Esophagus muscularis mucosa (tissue), 4 donors: Measurements from ENCODE around the gene HDX.

Source experiments
- CTCF ChIP-seq, 3 experiments: fragments of 200-600 bp in 2 of 3; fragments of 450-650 bp in 1 of 3; sonication (generic) in 2 of 3; IDR thresholded peaks; one replicate each; pipeline ENCODE4 v1.5.1; 2017 to 2019; ENCODE audit warnings: antibody characterized with exemption in 3 of 3, mild to moderate bottlenecking in 2 of 3, moderate library complexity in 1 of 3
- EP300 ChIP-seq: sonication (generic); formaldehyde crosslinking; IDR thresholded peaks from one replicate; pipeline ENCODE4 v1.6.1; 2017; ENCODE audit warnings: antibody characterized with exemption
- POLR2A ChIP-seq: fragments of 450-650 bp; IDR thresholded peaks from one replicate; pipeline ENCODE4 v1.6.1; 2017; ENCODE audit warnings: antibody characterized with exemption, moderate library complexity, mild to moderate bottlenecking, low read depth
- POLR2AphosphoS5 ChIP-seq, 2 donors: sonication (generic); formaldehyde crosslinking; IDR thresholded peaks; one replicate each; pipeline ENCODE4 v1.6.1; 2017; ENCODE audit warnings: antibody characterized with exemption in 2 of 2

- TF ChIP-seq POLR2AphosphoS5 (IDR thresholded peaks at IDR 0.05): no peak
- no peak for TF ChIP-seq POLR2A
- no peak for TF ChIP-seq CTCF (IDR thresholded peaks at IDR 0.05)
- TF ChIP-seq EP300: no peak
Observed at GRCh38 chrX:84318661-84319060, 183.6 kb downstream of the HDX start.
